Fibroblast of lung (primary cell): ENCODE measurements around the gene TMEM183A.

ENCODE experiments used
- EZH2 ChIP-seq: IDR thresholded peaks from 2 replicates; pipeline ENCODE4 v1.5.1; 2012; ENCODE audit warnings: low read length, control low read depth, mild to moderate bottlenecking; ENCODE audit errors: missing control alignments
- TF ChIP-seq, protein P1 (sequence below), 2 donors: IDR thresholded peaks in 1 of 2; conservative IDR thresholded peaks in 1 of 2; 1 replicate in 1 of 2; 2 replicates in 1 of 2; pipeline ENCODE4 v1.5.1; 2011 to 2012; ENCODE audit warnings: low read length in 2 of 2, control low read depth in 1 of 2, inconsistent platforms in 1 of 2, low read depth in 1 of 2, mild to moderate bottlenecking in 1 of 2

- TF ChIP-seq, protein P1, sequence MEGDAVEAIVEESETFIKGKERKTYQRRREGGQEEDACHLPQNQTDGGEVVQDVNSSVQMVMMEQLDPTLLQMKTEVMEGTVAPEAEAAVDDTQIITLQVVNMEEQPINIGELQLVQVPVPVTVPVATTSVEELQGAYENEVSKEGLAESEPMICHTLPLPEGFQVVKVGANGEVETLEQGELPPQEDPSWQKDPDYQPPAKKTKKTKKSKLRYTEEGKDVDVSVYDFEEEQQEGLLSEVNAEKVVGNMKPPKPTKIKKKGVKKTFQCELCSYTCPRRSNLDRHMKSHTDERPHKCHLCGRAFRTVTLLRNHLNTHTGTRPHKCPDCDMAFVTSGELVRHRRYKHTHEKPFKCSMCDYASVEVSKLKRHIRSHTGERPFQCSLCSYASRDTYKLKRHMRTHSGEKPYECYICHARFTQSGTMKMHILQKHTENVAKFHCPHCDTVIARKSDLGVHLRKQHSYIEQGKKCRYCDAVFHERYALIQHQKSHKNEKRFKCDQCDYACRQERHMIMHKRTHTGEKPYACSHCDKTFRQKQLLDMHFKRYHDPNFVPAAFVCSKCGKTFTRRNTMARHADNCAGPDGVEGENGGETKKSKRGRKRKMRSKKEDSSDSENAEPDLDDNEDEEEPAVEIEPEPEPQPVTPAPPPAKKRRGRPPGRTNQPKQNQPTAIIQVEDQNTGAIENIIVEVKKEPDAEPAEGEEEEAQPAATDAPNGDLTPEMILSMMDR (conservative IDR thresholded peaks at IDR 0.05 in 1 of 2, IDR thresholded peaks at IDR 0.05 in 1 of 2; ENCODE audit: low read depth in 1 of 2, low read length in 2 of 2): peak in 1 of 2 donors; percentile 47
- no peak for TF ChIP-seq EZH2
Observed at GRCh38 chr1:203031467-203031866, 24.3 kb downstream of the TMEM183A start.
